ENCODE measurements around the gene STRN3.
"Not testable (repeated sequence)": the region's sequence is repeated elsewhere in the genome, so short reads cannot be mapped to it uniquely, and the experiment has no call there.

Gene STRN3

GRCh38 chr14:30999038-30999773, 27.0 kb downstream of the STRN3 start:
- DNase-seq, result no peak

GRCh38 chr14:30998100-30998706, 28.0 kb downstream of the STRN3 start:
- no peak for DNase-seq

GRCh38 chr14:30996892-30997659, 29.1 kb downstream of the STRN3 start:
- no peak for DNase-seq

GRCh38 chr14:30995689-30996088, 30.5 kb downstream of the STRN3 start:
- no peak for DNase-seq

- no peak for DNase-seq
Observed at GRCh38 chr14:30994681-30995620, 31.2 kb downstream of the STRN3 start.

- DNase-seq, result no peak
Observed at GRCh38 chr14:30993071-30993470, 33.1 kb downstream of the STRN3 start.

GRCh38 chr14:30991408-30991807, 34.8 kb downstream of the STRN3 start:
- no peak for DNase-seq

- no peak for DNase-seq
Observed at GRCh38 chr14:30990770-30991169, 35.4 kb downstream of the STRN3 start.

- no peak for DNase-seq
Observed at GRCh38 chr14:30988509-30988908, 37.7 kb downstream of the STRN3 start.

- no peak for DNase-seq
Observed at GRCh38 chr14:30985796-30986195, 40.4 kb downstream of the STRN3 start.

GRCh38 chr14:30983858-30984257, 42.3 kb downstream of the STRN3 start:
- no peak for DNase-seq

- no peak for DNase-seq
Observed at GRCh38 chr14:30982533-30982932, 43.6 kb downstream of the STRN3 start.

- DNase-seq, result no peak
Observed at GRCh38 chr14:30980980-30981379, 45.2 kb downstream of the STRN3 start.

GRCh38 chr14:30980106-30980704, 46.0 kb downstream of the STRN3 start:
- DNase-seq, result peak in 1 of 2 experiments; percentile 16

GRCh38 chr14:30977752-30978151, 48.4 kb downstream of the STRN3 start:
- DNase-seq, result no peak

GRCh38 chr14:30974628-30975027, 51.6 kb downstream of the STRN3 start:
- DNase-seq, result no peak

- no peak for DNase-seq
Observed at GRCh38 chr14:30972882-30973582, 53.1 kb downstream of the STRN3 start.

- not testable (repeated sequence) for DNase-seq
Observed at GRCh38 chr14:30972036-30972732, 54.0 kb downstream of the STRN3 start.

GRCh38 chr14:30971586-30971985, 54.6 kb downstream of the STRN3 start:
- no peak for DNase-seq

GRCh38 chr14:30969796-30970195, 56.4 kb downstream of the STRN3 start:
- not testable (repeated sequence) for DNase-seq

All from NCI-H187 (cell line).